NCI-H1694 (cell line): Measurements from ENCODE around the gene KRT7.

ENCODE experiments used
- DNase-seq: peaks from one replicate; lab custom pipeline; 2025; lab: John Stamatoyannopoulos, UW

The KRT7 gene

GRCh38 chr12:52211716-52212585, 21.1 kb upstream of the KRT7 start:
- DNase-seq = no peak

- DNase-seq = no peak
These were observed 20.1 kb upstream of the KRT7 start for GRCh38 chr12:52212701-52213563.

- peak; percentile 56 for DNase-seq
These were observed 19.3 kb upstream of the KRT7 start for GRCh38 chr12:52213564-52214420.

- no peak for DNase-seq
These were observed 18.6 kb upstream of the KRT7 start for GRCh38 chr12:52214421-52214802.

GRCh38 chr12:52215587-52216031, 17.4 kb upstream of the KRT7 start:
- DNase-seq = no peak

GRCh38 chr12:52216100-52216499, 16.9 kb upstream of the KRT7 start:
- no peak for DNase-seq

GRCh38 chr12:52216807-52217206, 16.2 kb upstream of the KRT7 start:
- DNase-seq = no peak

GRCh38 chr12:52217223-52217622, 15.8 kb upstream of the KRT7 start:
- no peak for DNase-seq

- DNase-seq = no peak
These were observed 15.0 kb upstream of the KRT7 start for GRCh38 chr12:52218001-52218400.

- no peak for DNase-seq
These were observed 12.6 kb upstream of the KRT7 start for GRCh38 chr12:52220477-52220876.

- no peak for DNase-seq
These were observed 11.8 kb upstream of the KRT7 start for GRCh38 chr12:52221070-52221781.

GRCh38 chr12:52221912-52222457, 11.1 kb upstream of the KRT7 start:
- DNase-seq = no peak

- no peak for DNase-seq
These were observed 10.4 kb upstream of the KRT7 start for GRCh38 chr12:52222692-52223091.

- DNase-seq = no peak
These were observed 9.5 kb upstream of the KRT7 start for GRCh38 chr12:52223406-52224039.

- no peak for DNase-seq
These were observed 8.9 kb upstream of the KRT7 start for GRCh38 chr12:52224151-52224550.

- DNase-seq = no peak
These were observed 7.3 kb upstream of the KRT7 start for GRCh38 chr12:52225752-52226151.

- DNase-seq = no peak
These were observed 6.6 kb upstream of the KRT7 start for GRCh38 chr12:52226446-52226845.

- no peak for DNase-seq
These were observed 5.4 kb upstream of the KRT7 start for GRCh38 chr12:52227606-52228166.

GRCh38 chr12:52228366-52228765, 4.7 kb upstream of the KRT7 start:
- DNase-seq = no peak

- DNase-seq = no peak
These were observed 4.1 kb upstream of the KRT7 start for GRCh38 chr12:52228931-52229330.
